Measurements from ENCODE around the gene USP40.
A peak's percentile ranks its signal among the peaks of the same experiment; 100 is the strongest.

The USP40 gene

DNA sequence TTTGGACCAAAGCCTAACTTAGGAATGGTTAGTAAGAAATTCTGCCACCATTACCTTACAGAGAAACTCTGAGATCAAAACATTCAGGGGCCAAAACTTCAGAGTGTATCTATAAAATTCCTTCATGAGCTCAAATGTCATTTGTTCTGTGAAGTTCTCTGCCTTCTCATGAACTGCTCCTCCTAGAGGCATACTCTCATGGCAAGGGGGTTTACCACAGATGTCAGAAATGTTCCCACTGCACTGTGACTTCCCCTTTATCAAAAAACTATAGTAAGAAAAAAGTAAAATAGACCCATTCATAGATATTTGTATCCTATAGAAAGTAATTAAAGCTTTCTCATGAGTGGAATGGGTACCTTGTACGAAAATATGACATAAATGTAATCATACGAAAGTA is 68.5 kb downstream of the USP40 start:
- DNase-seq (no peak), ATAC-seq (replicated peaks) (peak; percentile 89 to 91)
- no peaks in the 10 kb centered on the region for H3K27me3 Mint-ChIP-seq
- peaks cover 12 to 13% of the 10 kb centered on the region in 2 donors for H3K9me3 Mint-ChIP-seq
- H3K4me3 Mint-ChIP-seq: peak overlapping the region; percentile 21 to 37
- H3K36me3 Mint-ChIP-seq: peaks cover 31 to 52% of the 10 kb centered on the region in 2 donors
- peaks cover 13 to 19% of the 10 kb centered on the region in 2 donors for H3K4me1 Mint-ChIP-seq
- peak overlapping the region; percentile 76 for H3K27ac Mint-ChIP-seq

GRCh38 chr2:233497692-233498091 is 68.9 kb downstream of the USP40 start:
- Mint-ChIP-seq H3K9me3 (peaks cover 10% of the 10 kb centered on the region in 2 donors), H3K36me3 (peaks cover 30 to 51% of the 10 kb centered on the region in 2 donors), H3K27ac (peak overlapping the region; percentile 76), H3K4me1 (peaks cover 13 to 19% of the 10 kb centered on the region in 2 donors), H3K27me3 (no peaks in the 10 kb centered on the region), H3K4me3 (peak overlapping the region; percentile 21 to 37)
- ATAC-seq (replicated peaks) (peak; percentile 79 to 82), DNase-seq (no peak)

GRCh38 chr2:233495503-233496496 is 70.8 kb downstream of the USP40 start:
- Mint-ChIP-seq H3K4me1 (peaks cover 13 to 19% of the 10 kb centered on the region in 2 donors), H3K9me3 (no peaks in the 10 kb centered on the region), H3K27me3 (no peaks in the 10 kb centered on the region), H3K36me3 (peaks cover 16 to 39% of the 10 kb centered on the region in 2 donors), H3K4me3 (no peak overlapping the region), H3K27ac (no peak overlapping the region)
- no peak for DNase-seq
- no peak for ATAC-seq (replicated peaks)

DNA sequence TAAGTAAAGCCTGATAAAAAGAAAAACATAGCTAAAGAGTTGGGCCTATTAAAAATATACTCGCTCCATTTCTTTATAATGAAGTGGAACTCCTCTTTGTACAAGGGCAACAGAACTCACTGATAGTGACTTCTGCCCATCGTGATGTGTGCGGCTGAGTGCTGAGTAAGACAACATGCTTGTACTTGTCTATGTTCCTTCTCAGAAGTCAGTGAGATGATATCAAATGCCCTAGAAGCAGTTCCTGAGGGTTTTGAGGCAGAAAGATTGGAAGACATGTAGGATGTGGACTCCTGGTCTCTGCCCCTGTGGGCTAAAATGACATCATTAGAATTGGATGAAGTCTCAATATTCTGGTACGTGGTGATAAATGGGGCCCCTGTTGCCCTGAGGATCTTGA is 73.8 kb downstream of the USP40 start:
- H3K9me3 Mint-ChIP-seq: no peaks in the 10 kb centered on the region
- H3K27ac Mint-ChIP-seq: no peak overlapping the region
- no peaks in the 10 kb centered on the region for H3K27me3 Mint-ChIP-seq
- no peak for ATAC-seq (replicated peaks)
- no peak overlapping the region for H3K4me3 Mint-ChIP-seq
- peaks cover 23 to 43% of the 10 kb centered on the region in 2 donors for H3K36me3 Mint-ChIP-seq
- H3K4me1 Mint-ChIP-seq: peaks cover 7 to 9% of the 10 kb centered on the region in 2 donors
- no peak for DNase-seq

GRCh38 chr2:233492078-233492477 is 74.5 kb downstream of the USP40 start:
- DNase-seq (no peak), ATAC-seq (replicated peaks) (no peak)
- Mint-ChIP-seq H3K27me3 (no peaks in the 10 kb centered on the region), H3K9me3 (no peaks in the 10 kb centered on the region), H3K4me1 (peaks cover 2% of the 10 kb centered on the region in 2 donors), H3K36me3 (peaks cover 20 to 42% of the 10 kb centered on the region in 2 donors), H3K27ac (no peak overlapping the region), H3K4me3 (no peak overlapping the region)

GRCh38 chr2:233491326-233491725 is 75.3 kb downstream of the USP40 start:
- DNase-seq (no peak), ATAC-seq (replicated peaks) (no peak)
- H3K36me3 Mint-ChIP-seq: peaks cover 20 to 42% of the 10 kb centered on the region in 2 donors

DNA sequence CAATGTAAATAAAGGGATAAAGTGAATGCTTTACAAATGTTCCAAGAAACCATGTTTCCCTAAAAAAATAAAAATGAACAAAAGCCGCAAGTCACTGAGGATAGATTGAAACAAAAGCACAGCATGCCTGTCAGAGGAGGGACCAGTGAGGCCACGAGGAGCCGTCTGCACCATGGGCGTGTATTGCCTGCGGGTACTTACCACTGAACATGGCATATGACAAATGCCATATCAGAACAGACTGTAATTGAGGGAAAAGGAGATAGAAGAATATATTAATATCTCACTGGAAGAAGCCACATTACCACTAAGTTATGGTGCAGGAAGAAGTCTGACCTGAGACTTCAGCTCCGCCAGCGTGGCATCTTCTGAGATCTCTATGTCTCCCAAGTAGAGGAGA is 75.8 kb downstream of the USP40 start:
- H3K27ac Mint-ChIP-seq: no peak overlapping the region
- ATAC-seq (replicated peaks) (no peak), DNase-seq (no peak)
- peaks cover 19 to 46% of the 10 kb centered on the region in 2 donors for H3K36me3 Mint-ChIP-seq
- H3K27me3 Mint-ChIP-seq: no peaks in the 10 kb centered on the region
- no peaks in the 10 kb centered on the region for H3K4me1 Mint-ChIP-seq
- no peak overlapping the region for H3K4me3 Mint-ChIP-seq
- no peaks in the 10 kb centered on the region for H3K9me3 Mint-ChIP-seq

More at GRCh38 chr2:233491326-233491725, 75.3 kb downstream of the USP40 start:
- Mint-ChIP-seq H3K27ac (no peak overlapping the region), H3K4me1 (no peaks in the 10 kb centered on the region), H3K9me3 (no peaks in the 10 kb centered on the region), H3K4me3 (no peak overlapping the region), H3K27me3 (no peaks in the 10 kb centered on the region)

- Mint-ChIP-seq H3K27me3 (no peaks in the 10 kb centered on the region), H3K36me3 (peaks cover 17 to 48% of the 10 kb centered on the region in 2 donors), H3K9me3 (no peaks in the 10 kb centered on the region), H3K4me1 (no peaks in the 10 kb centered on the region), H3K4me3 (no peak overlapping the region), H3K27ac (peak overlapping the region; percentile 42)
- ATAC-seq (replicated peaks) (no peak), DNase-seq (no peak)
Observed at GRCh38 chr2:233489666-233490065, 76.9 kb downstream of the USP40 start.

DNA sequence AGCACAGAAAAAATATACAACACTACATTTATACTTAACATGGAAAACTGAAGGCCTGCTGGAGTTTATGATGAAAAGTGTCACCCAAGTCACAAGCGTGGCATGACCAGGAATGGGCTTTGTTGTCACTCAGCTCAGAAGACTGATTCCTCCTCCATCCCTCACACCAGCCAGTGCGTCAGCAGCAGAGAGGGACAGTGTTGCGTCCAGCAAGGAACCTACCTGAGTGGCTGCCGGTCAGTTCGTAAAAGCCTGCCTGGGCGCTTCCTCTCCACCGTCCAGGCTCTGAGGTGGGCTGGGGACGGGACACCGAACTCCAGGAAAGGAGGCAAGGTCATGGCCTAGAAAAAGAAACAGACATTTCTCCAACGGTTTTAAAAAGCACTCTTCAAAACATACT is 77.4 kb downstream of the USP40 start:
- Mint-ChIP-seq H3K4me3 (no peak overlapping the region), H3K4me1 (no peaks in the 10 kb centered on the region), H3K27ac (no peak overlapping the region), H3K27me3 (no peaks in the 10 kb centered on the region), H3K9me3 (no peaks in the 10 kb centered on the region), H3K36me3 (peaks cover 20 to 52% of the 10 kb centered on the region in 2 donors)
- ATAC-seq (replicated peaks) (no peak), DNase-seq (no peak)

GRCh38 chr2:233487748-233488345 is 78.7 kb downstream of the USP40 start:
- Mint-ChIP-seq H3K36me3 (peaks cover 24 to 53% of the 10 kb centered on the region in 2 donors), H3K27me3 (no peaks in the 10 kb centered on the region), H3K9me3 (no peaks in the 10 kb centered on the region), H3K27ac (no peak overlapping the region), H3K4me3 (no peak overlapping the region), H3K4me1 (peaks cover 0 to 4% of the 10 kb centered on the region in 2 donors)
- ATAC-seq (replicated peaks) (no peak), DNase-seq (no peak)

- Mint-ChIP-seq H3K27ac (peak overlapping the region; percentile 32), H3K36me3 (peaks cover 26 to 58% of the 10 kb centered on the region in 2 donors), H3K9me3 (no peaks in the 10 kb centered on the region), H3K4me1 (peaks cover 0 to 10% of the 10 kb centered on the region in 2 donors), H3K27me3 (no peaks in the 10 kb centered on the region), H3K4me3 (no peak overlapping the region)
- no peak for DNase-seq
- ATAC-seq (replicated peaks): no peak
Observed at GRCh38 chr2:233486778-233487552, 79.6 kb downstream of the USP40 start.

GRCh38 chr2:233486357-233486756 is 80.2 kb downstream of the USP40 start:
- Mint-ChIP-seq H3K36me3 (peaks cover 29 to 55% of the 10 kb centered on the region in 2 donors), H3K4me1 (peaks cover 0 to 10% of the 10 kb centered on the region in 2 donors), H3K27ac (peak overlapping the region; percentile 32), H3K27me3 (no peaks in the 10 kb centered on the region), H3K4me3 (no peak overlapping the region), H3K9me3 (no peaks in the 10 kb centered on the region)
- DNase-seq: no peak
- ATAC-seq (replicated peaks): no peak

GRCh38 chr2:233485726-233486125 is 80.9 kb downstream of the USP40 start:
- no peak for ATAC-seq (replicated peaks)
- H3K36me3 Mint-ChIP-seq: peaks cover 29 to 54% of the 10 kb centered on the region in 2 donors

DNA sequence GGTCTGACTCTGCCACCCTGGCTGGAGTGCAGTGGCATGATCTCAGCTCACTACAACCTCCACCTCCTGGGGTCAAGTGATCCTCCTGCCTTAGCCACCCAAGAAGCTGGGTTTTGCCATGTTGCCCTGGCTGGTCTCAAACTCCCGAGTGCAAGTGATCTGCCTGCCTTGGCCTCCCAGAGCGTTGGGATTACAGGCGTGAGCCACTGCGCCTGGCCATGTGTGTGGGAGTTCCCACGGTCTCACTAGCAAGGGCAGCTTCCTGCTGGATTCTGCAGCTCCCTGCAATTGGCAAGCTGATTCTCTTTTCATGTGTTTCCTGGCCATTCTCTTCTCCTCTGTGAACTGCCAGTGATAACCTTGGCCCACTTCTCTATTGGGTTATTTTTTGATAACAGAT is 84.0 kb downstream of the USP40 start:
- H3K27me3 Mint-ChIP-seq: no peaks in the 10 kb centered on the region

More at GRCh38 chr2:233485726-233486125, 80.9 kb downstream of the USP40 start:
- Mint-ChIP-seq H3K4me3 (no peak overlapping the region), H3K27me3 (no peaks in the 10 kb centered on the region), H3K4me1 (peaks cover 0 to 10% of the 10 kb centered on the region in 2 donors), H3K27ac (no peak overlapping the region), H3K9me3 (no peaks in the 10 kb centered on the region)
- no peak for DNase-seq

More for the DNA sequence above, 84.0 kb downstream of the USP40 start:
- Mint-ChIP-seq H3K4me1 (peaks cover 0 to 15% of the 10 kb centered on the region in 2 donors), H3K36me3 (peaks cover 41 to 57% of the 10 kb centered on the region in 2 donors), H3K4me3 (peak overlapping the region in 1 of 2 donors; percentile 39), H3K27ac (peak overlapping the region; percentile 48), H3K9me3 (no peaks in the 10 kb centered on the region)
- ATAC-seq (replicated peaks): no peak
- no peak for DNase-seq

Measured in stimulated activated naive B cell treated with anti-CD40 and anti-IgM and Interleukin-4, amounts not matched to agents 10 μg/mL and 1 μg/mL and 100 μg/mL, for 72 hours (primary cell).